Activated naive CD8-positive, alpha-beta T cell (primary cell): Measurements from ENCODE around the gene STAT2.
A peak's percentile ranks its signal among the peaks of the same experiment; 100 is the strongest.
"Not testable (repeated sequence)": the region's sequence is repeated elsewhere in the genome, so short reads cannot be mapped to it uniquely, and the experiment has no call there.

ENCODE experiments used
- H3K27ac Mint-ChIP-seq: one replicate; pipeline ENCODE4 v1.8.0; 2021; ENCODE audit warnings: mixed read lengths
- H3K27me3 Mint-ChIP-seq: one replicate; pipeline ENCODE4 v1.8.0; 2021; ENCODE audit warnings: mixed read lengths
- H3K36me3 Mint-ChIP-seq: one replicate; pipeline ENCODE4 v1.8.0; 2021; ENCODE audit warnings: mixed read lengths
- H3K4me1 Mint-ChIP-seq: one replicate; pipeline ENCODE4 v1.8.0; 2021; ENCODE audit warnings: low read depth, mixed read lengths
- H3K4me3 Mint-ChIP-seq: one replicate; pipeline ENCODE4 v1.8.0; 2021; ENCODE audit warnings: mild to moderate bottlenecking, mixed read lengths
- H3K9me3 Mint-ChIP-seq: one replicate; pipeline ENCODE4 v1.8.0; 2021; ENCODE audit warnings: low read depth, mixed read lengths

Gene STAT2

GRCh38 chr12:56339158-56339422, 20.8 kb downstream of the STAT2 start:
- Mint-ChIP-seq H3K4me3 (peak overlapping the region; percentile 98), H3K4me1 (peaks cover 51% of the 10 kb centered on the region), H3K9me3 (no peaks in the 10 kb centered on the region), H3K27me3 (no peaks in the 10 kb centered on the region), H3K36me3 (peaks cover 11% of the 10 kb centered on the region), H3K27ac (peak overlapping the region; percentile 100)

- Mint-ChIP-seq H3K4me3 (peak within 1 kb of the TSS; percentile 98), H3K27ac (peak within 1 kb of the TSS; percentile 100), H3K4me1 (peaks cover 51% of the 10 kb centered on the region), H3K27me3 (no peaks in the 10 kb centered on the region), H3K9me3 (no peaks in the 10 kb centered on the region), H3K36me3 (peaks cover 11% of the 10 kb centered on the region)
These were observed 21.4 kb downstream of the STAT2 start, which contains the start of gene IL23A for GRCh38 chr12:56338308-56339157. Gene IL23A, plus strand, starts transcription at chr12:56338884. Its CDS starts 161 bp downstream, at chr12:56339045.

GRCh38 chr12:56337753-56338251, 22.1 kb downstream of the STAT2 start:
- H3K36me3 Mint-ChIP-seq: peaks cover 11% of the 10 kb centered on the region

GRCh38 chr12:56336361-56337167, 23.3 kb downstream of the STAT2 start:
- Mint-ChIP-seq H3K27ac (peak overlapping the region; percentile 81), H3K4me3 (peak overlapping the region; percentile 46)

More at GRCh38 chr12:56337753-56338251, 22.1 kb downstream of the STAT2 start:
- peak overlapping the region; percentile 65 for H3K4me3 Mint-ChIP-seq
- no peaks in the 10 kb centered on the region for H3K27me3 Mint-ChIP-seq
- no peaks in the 10 kb centered on the region for H3K9me3 Mint-ChIP-seq
- H3K4me1 Mint-ChIP-seq: peaks cover 58% of the 10 kb centered on the region
- peak overlapping the region; percentile 100 for H3K27ac Mint-ChIP-seq

GRCh38 chr12:56335527-56335926, 24.4 kb downstream of the STAT2 start:
- not testable (repeated sequence) for H3K9me3 Mint-ChIP-seq, H3K27ac Mint-ChIP-seq, H3K4me3 Mint-ChIP-seq, H3K27me3 Mint-ChIP-seq
- Mint-ChIP-seq H3K36me3 (peaks cover 11% of the 10 kb centered on the region), H3K4me1 (peaks cover 59% of the 10 kb centered on the region)

More at GRCh38 chr12:56336361-56337167, 23.3 kb downstream of the STAT2 start:
- peaks cover 63% of the 10 kb centered on the region for H3K4me1 Mint-ChIP-seq
- peaks cover 11% of the 10 kb centered on the region for H3K36me3 Mint-ChIP-seq
- H3K9me3 Mint-ChIP-seq: no peaks in the 10 kb centered on the region
- H3K27me3 Mint-ChIP-seq: no peaks in the 10 kb centered on the region

- Mint-ChIP-seq H3K4me3 (peak overlapping the region; percentile 93), H3K27me3 (no peaks in the 10 kb centered on the region), H3K27ac (peak overlapping the region; percentile 99), H3K4me1 (peaks cover 50% of the 10 kb centered on the region), H3K36me3 (peaks cover 7% of the 10 kb centered on the region), H3K9me3 (no peaks in the 10 kb centered on the region)
These were observed 25.5 kb downstream of the STAT2 start for GRCh38 chr12:56334490-56334793.

GRCh38 chr12:56333679-56334489, 26.0 kb downstream of the STAT2 start, which contains the start of gene PAN2:
Gene PAN2, minus strand, starts transcription at chr12:56334000. Its CDS starts 906 bp downstream, at chr12:56333094.
- Mint-ChIP-seq H3K4me3 (peak within 1 kb of the TSS; percentile 93), H3K27me3 (no peaks in the 10 kb centered on the region), H3K27ac (peak within 1 kb of the TSS; percentile 99), H3K4me1 (peaks cover 44% of the 10 kb centered on the region), H3K36me3 (peaks cover 2% of the 10 kb centered on the region), H3K9me3 (no peaks in the 10 kb centered on the region)

- Mint-ChIP-seq H3K27ac (peak overlapping the region; percentile 99), H3K4me1 (peaks cover 41% of the 10 kb centered on the region), H3K9me3 (no peaks in the 10 kb centered on the region), H3K4me3 (peak overlapping the region; percentile 93), H3K27me3 (no peaks in the 10 kb centered on the region), H3K36me3 (peaks cover 2% of the 10 kb centered on the region)
These were observed 26.7 kb downstream of the STAT2 start for GRCh38 chr12:56333197-56333678.

GRCh38 chr12:56332512-56333196, 27.3 kb downstream of the STAT2 start:
- Mint-ChIP-seq H3K27me3 (no peaks in the 10 kb centered on the region), H3K36me3 (peaks cover 5% of the 10 kb centered on the region), H3K9me3 (no peaks in the 10 kb centered on the region), H3K27ac (peak overlapping the region; percentile 99), H3K4me1 (peaks cover 35% of the 10 kb centered on the region), H3K4me3 (peak overlapping the region; percentile 93)

- peaks cover 24% of the 10 kb centered on the region for H3K4me1 Mint-ChIP-seq
- peak overlapping the region; percentile 7 for H3K27ac Mint-ChIP-seq
- peaks cover 5% of the 10 kb centered on the region for H3K36me3 Mint-ChIP-seq
- no peaks in the 10 kb centered on the region for H3K27me3 Mint-ChIP-seq
- no peak overlapping the region for H3K4me3 Mint-ChIP-seq
- no peaks in the 10 kb centered on the region for H3K9me3 Mint-ChIP-seq
These were observed 28.9 kb downstream of the STAT2 start for GRCh38 chr12:56330936-56331490.

GRCh38 chr12:56326533-56326932, 33.4 kb downstream of the STAT2 start:
- no peak overlapping the region for H3K27ac Mint-ChIP-seq
- peaks cover 5% of the 10 kb centered on the region for H3K4me1 Mint-ChIP-seq
- no peaks in the 10 kb centered on the region for H3K27me3 Mint-ChIP-seq
- H3K36me3 Mint-ChIP-seq: peaks cover 5% of the 10 kb centered on the region
- no peaks in the 10 kb centered on the region for H3K9me3 Mint-ChIP-seq
- H3K4me3 Mint-ChIP-seq: no peak overlapping the region

GRCh38 chr12:56326126-56326525, 33.8 kb downstream of the STAT2 start:
- Mint-ChIP-seq H3K36me3 (peaks cover 5% of the 10 kb centered on the region), H3K27ac (no peak overlapping the region), H3K27me3 (no peaks in the 10 kb centered on the region), H3K4me3 (no peak overlapping the region), H3K9me3 (no peaks in the 10 kb centered on the region), H3K4me1 (peaks cover 2% of the 10 kb centered on the region)

- Mint-ChIP-seq H3K4me1 (peaks cover 2% of the 10 kb centered on the region), H3K27me3 (no peaks in the 10 kb centered on the region), H3K9me3 (no peaks in the 10 kb centered on the region), H3K36me3 (peaks cover 5% of the 10 kb centered on the region), H3K27ac (no peak overlapping the region), H3K4me3 (no peak overlapping the region)
These were observed 35.7 kb downstream of the STAT2 start for GRCh38 chr12:56324206-56324605.

- H3K9me3 Mint-ChIP-seq, H3K36me3 Mint-ChIP-seq, H3K4me3 Mint-ChIP-seq, H3K4me1 Mint-ChIP-seq, H3K27ac Mint-ChIP-seq, H3K27me3 Mint-ChIP-seq: not testable (repeated sequence)
These were observed 38.3 kb downstream of the STAT2 start for GRCh38 chr12:56321610-56322009.
